ENCODE measurements around the gene N4BP2L2. TPM values are rescaled to one million over a fixed set of nuclear protein-coding genes. Genes with fewer than 3 reads are reported as not detected.

N4BP2L2 gene
- total and polyA plus RNA-seq, 9 of the 15 experiments (the other 6 are each of a cell fraction or from before 2014, with no cell fraction given), result 33.9 to 76.4 (median 48.7) TPM

DNA sequence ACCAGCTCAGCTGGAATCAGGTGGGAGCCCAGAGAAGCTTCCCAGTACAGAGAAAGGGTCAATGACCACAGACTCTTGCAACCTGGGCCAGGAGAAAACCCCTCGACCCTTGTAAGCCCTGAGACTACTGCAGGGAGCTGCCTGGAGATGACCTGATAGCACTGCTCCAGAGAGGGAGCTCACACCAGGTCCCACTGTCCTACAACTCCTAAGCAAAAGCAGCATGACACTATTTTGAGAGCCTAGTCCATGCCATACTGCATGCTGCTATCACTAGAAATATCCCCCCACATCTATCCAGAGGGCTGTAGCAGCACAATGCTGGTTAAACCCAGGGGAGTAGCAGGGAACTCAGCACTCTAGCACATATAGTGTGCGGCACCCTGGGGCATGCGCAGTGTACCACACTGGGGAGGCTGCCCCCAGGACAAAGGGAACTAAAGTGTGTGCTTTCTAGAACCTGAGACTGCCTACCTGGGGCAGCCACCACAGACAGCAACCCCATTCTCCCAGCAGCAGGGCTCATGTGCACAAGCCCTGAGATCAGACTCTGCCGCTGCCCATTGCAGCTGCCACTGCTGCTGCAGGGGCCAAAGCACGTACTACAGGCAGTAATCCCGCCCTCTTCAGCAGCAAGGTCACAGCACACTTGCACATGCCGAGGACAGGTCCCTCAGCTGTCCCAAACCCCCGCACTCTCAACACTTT, 83.6 kb downstream of the N4BP2L2 start:
- Histone ChIP-seq H2AFZ (ENCODE audit: low read depth, low read length) (no peak overlapping the region), H3K4me3 (no peak overlapping the region), H3K9me3 (replicated peaks; ENCODE audit: control insufficient read depth, insufficient read depth, low read depth, low read length) (peaks cover 3% of the 10 kb centered on the region; the same call in 1 of the 2 replicates), H4K20me1 (replicated peaks; ENCODE audit: control insufficient read depth, insufficient read depth, low read length) (no peaks in the 10 kb centered on the region), H3K36me3 (ENCODE audit: control insufficient read depth, insufficient read depth, low read length) (no peaks in the 10 kb centered on the region), H3K4me2 (ENCODE audit: insufficient read depth, low read length) (no peak overlapping the region), H3K9ac (ENCODE audit: insufficient read depth in 1 of 2, low read depth in 2 of 2, low read length in 2 of 2) (no peak overlapping the region), H3K79me2 (ENCODE audit: control insufficient read depth, insufficient read depth, low read length) (no peaks in the 10 kb centered on the region), H3K27ac (ENCODE audit: extremely low read depth, low read depth, low read length) (no peak overlapping the region), H3K27me3 (ENCODE audit: control insufficient read depth in 2 of 2, insufficient read depth in 2 of 2, low read length in 2 of 2) (no peaks in the 10 kb centered on the region), H3K4me1 (replicated peaks in 1 of 2; ENCODE audit: control insufficient read depth in 2 of 2, insufficient read depth in 2 of 2, low read length in 2 of 2) (no peaks in the 10 kb centered on the region; a peak in 1 of 5 replicates), H3K9me1 (ENCODE audit: control insufficient read depth, insufficient read depth, low read length) (no peaks in the 10 kb centered on the region)
- DNase-seq (ENCODE audit: extremely low read depth in 1 of 4, low spot score in 3 of 4) (no peak), ATAC-seq (no peak), FAIRE-seq (no peak)
- ChIA-PET CTCF (ENCODE audit: low intra/inter-chr PET ratio) (no interaction called here), POLR2A (no interaction called here)
- intact Hi-C loops (cut with micrococcal nuclease) (no loop called here), in situ Hi-C loops (cut with MboI) (no loop called here)
- 48% methylated on average over 8 of the region's 8 CpGs for WGBS (ENCODE audit: insufficient coverage, low coverage, missing lambda C conversion rate)
- BruUV-seq (replicated peaks), result no TSS peak
- TF ChIP-seq DIDO1 (tag; IDR thresholded peaks at IDR 0.05; ENCODE audit: low read depth) (no peak), ZFX (CRISPR knock-in tag; IDR thresholded peaks at IDR 0.05) (no peak), SMAD1 (IDR thresholded peaks at IDR 0.05; ENCODE audit: low read depth, low read length, partially characterized antibody) (no peak), ZKSCAN3 (CRISPR knock-in tag; IDR thresholded peaks at IDR 0.05) (no peak), ESRRB (CRISPR knock-in tag; IDR thresholded peaks at IDR 0.05; ENCODE audit: borderline replicate concordance) (no peak), TAF1 (IDR thresholded peaks at IDR 0.05; ENCODE audit: control insufficient read depth, extremely low read depth, insufficient read depth, low read length, severe bottlenecking) (no peak)
- TF ChIP-seq, protein P1, sequence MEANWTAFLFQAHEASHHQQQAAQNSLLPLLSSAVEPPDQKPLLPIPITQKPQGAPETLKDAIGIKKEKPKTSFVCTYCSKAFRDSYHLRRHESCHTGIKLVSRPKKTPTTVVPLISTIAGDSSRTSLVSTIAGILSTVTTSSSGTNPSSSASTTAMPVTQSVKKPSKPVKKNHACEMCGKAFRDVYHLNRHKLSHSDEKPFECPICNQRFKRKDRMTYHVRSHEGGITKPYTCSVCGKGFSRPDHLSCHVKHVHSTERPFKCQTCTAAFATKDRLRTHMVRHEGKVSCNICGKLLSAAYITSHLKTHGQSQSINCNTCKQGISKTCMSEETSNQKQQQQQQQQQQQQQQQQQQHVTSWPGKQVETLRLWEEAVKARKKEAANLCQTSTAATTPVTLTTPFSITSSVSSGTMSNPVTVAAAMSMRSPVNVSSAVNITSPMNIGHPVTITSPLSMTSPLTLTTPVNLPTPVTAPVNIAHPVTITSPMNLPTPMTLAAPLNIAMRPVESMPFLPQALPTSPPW (CRISPR knock-in tag; IDR thresholded peaks at IDR 0.05), result no peak
- TF ChIP-seq, protein P2, sequence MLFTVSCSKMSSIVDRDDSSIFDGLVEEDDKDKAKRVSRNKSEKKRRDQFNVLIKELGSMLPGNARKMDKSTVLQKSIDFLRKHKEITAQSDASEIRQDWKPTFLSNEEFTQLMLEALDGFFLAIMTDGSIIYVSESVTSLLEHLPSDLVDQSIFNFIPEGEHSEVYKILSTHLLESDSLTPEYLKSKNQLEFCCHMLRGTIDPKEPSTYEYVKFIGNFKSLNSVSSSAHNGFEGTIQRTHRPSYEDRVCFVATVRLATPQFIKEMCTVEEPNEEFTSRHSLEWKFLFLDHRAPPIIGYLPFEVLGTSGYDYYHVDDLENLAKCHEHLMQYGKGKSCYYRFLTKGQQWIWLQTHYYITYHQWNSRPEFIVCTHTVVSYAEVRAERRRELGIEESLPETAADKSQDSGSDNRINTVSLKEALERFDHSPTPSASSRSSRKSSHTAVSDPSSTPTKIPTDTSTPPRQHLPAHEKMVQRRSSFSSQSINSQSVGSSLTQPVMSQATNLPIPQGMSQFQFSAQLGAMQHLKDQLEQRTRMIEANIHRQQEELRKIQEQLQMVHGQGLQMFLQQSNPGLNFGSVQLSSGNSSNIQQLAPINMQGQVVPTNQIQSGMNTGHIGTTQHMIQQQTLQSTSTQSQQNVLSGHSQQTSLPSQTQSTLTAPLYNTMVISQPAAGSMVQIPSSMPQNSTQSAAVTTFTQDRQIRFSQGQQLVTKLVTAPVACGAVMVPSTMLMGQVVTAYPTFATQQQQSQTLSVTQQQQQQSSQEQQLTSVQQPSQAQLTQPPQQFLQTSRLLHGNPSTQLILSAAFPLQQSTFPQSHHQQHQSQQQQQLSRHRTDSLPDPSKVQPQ (CRISPR knock-in tag; IDR thresholded peaks at IDR 0.05; ENCODE audit: borderline replicate concordance), result no peak
